GM18517 (cell line): ENCODE measurements around the gene HLA-DOA.
A peak's percentile ranks its signal among the peaks of the same experiment; 100 is the strongest.

Source experiments
- ATAC-seq: cut with Tn5 transposase; IDR thresholded peaks from one replicate; pipeline ENCODE4 v1.9.1; 2021; ENCODE audit warnings: mild to moderate bottlenecking, moderate library complexity; ENCODE audit not compliant: unreplicated experiment

Gene HLA-DOA

DNA sequence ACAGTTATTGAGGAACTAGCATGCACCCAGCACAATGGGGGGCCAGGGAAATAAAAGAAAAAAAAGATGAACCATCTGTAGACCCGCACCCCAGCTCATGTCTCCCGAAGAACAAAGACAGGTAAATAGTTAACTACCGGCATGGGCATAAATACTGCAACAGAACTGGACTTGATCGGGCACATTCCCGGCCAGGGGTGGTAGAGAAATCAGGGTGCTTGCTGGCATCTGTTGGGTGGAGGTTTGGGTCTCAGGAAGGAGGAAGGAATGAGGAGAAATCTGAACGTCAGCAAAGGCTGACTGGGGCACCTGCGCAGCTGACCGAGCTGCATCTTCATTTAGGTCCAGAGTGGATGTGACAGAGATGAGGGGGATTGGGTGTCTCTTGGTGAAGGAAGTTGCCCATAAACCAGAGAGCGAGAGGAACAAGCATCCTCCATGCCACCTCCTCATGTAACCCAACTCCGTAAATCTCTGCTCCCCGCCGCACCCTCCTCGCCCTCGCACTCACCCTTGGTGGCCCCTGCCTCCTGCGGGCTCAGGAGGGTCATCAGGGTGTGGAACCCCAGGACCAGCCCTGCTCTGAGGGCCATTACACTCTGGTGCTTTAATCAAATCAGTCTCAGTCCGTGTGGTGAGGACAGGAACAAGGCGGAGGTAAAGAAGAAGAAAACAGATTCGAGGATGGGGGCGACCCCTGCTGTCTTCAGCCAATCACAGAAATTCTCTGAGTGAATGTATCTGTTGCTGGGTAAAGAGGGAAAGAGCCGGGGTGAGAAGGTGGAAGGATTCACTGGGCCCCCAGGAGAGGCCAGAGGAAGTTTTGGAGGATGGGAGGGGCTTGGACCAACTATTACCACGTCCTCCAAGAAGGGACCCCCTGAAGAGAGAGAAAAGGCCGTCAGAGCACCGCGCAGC is at the start of gene HLA-DOA:
Gene HLA-DOA, minus strand, starts transcription at position 648 of the 918 bp plus-strand sequence.
- peak; percentile 90 for ATAC-seq

DNA sequence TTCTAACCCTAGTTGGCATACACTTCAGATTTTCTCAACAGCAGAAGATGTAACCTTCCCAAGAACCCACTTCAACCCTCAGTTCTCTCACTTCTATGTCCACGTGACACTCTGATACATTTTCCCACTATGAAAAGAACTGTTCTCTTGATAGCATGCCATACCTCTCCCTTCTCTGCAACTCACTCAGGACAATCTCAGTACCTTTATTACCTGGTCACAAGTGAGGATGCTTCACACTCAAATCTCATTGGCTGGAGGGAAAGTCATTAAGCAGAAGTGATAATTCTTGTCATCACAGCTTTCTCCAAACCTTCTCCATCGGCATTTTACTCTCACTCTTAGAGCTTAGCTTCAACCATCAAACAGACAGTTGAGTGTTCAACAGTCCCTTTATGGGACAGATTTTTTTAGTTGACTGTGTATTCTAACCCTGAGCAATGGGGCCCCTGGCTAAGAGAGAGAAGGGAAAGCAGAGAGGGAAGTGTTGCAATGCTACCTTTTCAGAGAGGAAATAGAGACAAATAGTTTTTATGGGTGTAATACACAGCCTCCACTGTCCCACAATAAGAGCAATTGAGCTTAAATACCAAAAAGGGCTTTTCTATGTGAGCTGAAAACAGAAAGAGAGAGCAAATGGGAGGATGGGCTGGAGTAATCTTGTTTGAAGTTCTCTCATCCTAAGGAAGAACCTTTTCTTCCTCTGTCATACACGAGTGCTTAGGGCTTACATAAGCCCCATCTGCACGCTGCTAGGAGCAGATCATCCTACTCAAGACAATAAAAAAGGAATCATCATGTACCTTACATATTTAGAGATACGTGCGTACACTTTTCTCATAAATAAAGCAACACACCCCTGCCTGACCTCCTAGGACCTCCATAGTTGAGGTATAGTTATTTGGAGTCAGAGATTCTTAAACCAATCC is 48.1 kb upstream of the HLA-DOA start:
- ATAC-seq, result no peak

DNA sequence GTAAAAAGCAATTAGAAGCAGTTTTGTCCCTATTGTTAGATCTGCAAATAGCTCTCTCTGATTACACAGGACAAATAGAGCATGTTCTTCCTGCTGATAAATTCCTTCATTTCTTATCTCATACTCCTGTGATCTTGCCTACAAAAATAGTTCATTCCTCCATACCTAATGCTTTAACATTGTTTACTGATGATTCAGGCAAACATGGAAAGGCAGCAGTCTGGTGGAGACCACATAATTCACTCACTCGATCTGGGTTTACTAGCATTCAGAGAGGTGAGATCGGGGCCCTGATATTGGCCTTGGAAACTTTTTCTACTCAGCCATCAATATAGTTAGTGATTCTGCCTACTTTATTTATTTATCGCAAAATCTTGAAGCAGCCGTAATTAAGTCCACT is 43.8 kb upstream of the HLA-DOA start:
- ATAC-seq, result no peak

DNA sequence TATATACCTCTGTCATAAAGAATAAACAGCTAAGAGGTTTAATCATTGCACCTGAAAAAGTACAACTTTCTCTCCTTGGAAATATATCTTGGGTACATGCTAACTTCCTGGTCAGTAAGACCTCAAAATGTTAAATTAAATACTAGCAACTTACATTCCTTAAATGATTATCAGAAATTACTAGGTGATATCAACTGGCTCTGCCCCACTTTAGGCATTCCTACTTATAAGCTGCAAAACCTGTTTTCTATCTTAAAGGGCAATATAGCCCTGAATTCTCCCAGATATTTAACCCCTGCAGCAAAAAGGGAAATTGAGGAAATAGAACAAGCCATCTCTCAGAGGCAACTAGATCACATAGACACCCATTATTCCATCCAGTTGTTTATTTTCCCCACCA is 43.2 kb upstream of the HLA-DOA start:
- ATAC-seq, result no peak

DNA sequence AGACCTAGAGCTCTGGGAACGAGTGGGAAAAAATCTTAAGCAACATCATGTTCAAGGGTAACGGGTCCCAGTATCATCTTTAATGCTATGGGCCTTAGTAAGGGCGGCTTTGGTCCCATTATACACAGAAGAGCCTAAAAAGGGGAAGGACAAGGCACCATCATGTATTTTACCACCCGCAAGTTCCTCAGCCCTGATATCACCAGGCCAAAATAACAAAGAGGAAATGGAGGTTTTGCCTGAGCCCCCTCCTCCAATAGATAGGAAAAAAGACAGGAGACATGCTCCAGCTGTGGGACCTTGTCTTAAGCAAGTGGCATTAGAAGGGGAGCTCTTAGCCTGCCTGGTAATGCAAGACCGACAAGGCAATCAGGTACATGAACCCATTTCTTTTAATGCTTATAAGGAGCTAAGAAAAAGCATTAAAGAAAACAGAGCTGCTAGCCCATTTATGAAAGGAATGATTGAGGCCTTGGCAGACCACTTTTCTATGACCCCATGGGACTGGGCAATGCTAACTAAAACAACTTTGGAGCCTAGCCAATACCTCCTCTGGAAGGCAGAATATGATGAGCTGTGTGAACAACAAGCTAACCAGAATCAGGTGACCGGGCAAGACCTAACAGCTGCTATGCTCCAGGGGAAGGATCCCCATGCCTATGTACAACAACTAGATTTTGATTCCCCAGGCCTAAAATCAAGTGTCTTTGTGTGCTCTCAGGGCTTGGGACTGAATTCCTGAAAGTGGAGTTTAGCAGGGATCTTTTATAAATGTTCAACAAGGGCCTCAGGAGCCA is 40.8 kb upstream of the HLA-DOA start:
- ATAC-seq, result no peak

DNA sequence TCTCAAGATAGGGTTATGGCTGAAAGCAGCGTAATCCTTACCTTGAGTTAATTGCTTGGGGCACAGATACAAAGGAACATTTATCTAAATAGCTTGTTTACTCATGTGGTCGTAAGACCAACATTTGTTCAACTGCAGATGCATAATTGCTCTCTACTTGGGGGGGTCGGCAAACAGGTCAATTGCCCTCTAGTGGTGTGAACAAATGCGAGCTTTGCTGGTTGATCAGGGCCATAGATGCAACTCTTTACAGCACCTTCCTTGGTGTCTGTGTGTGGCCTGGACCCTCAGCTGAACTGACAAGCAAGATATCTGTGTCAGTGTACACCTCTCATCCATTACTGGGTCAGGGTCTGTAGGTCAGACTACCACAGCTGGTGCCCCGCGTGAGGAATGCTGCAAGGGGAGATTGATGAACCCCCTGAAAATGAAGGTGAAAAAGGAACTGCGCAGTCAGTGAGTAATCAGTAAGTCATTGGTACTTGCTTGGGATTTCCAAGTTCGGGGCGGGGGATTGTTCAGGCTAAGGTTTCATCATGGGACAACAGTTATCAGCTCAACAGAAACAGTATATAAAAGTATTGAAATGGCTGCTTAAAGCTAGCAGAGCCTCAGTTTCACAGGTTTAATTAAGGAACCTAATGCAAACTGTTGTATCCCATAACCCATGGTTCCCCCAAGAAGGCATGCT is 40.1 kb upstream of the HLA-DOA start:
- ATAC-seq, result no peak

DNA sequence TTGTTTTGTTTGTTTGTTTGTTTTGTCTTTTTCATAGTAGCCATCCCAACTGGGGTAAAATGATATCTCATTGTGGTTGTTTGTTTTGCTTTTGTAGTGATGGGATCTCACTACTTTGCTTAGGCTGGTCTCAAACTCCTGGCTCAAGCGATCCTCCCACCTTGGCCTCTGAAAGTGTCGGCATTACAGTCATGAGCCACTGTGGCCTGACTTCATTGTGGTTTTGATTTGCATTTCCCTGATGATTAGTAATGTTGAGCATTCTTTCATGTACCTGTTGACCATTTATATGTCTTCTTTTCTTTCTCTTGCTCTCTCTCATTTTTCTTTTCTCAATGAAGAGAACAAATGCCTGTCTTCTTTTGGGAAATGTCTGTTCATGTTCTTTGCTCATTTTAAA is 30.8 kb upstream of the HLA-DOA start:
- no peak for ATAC-seq

DNA sequence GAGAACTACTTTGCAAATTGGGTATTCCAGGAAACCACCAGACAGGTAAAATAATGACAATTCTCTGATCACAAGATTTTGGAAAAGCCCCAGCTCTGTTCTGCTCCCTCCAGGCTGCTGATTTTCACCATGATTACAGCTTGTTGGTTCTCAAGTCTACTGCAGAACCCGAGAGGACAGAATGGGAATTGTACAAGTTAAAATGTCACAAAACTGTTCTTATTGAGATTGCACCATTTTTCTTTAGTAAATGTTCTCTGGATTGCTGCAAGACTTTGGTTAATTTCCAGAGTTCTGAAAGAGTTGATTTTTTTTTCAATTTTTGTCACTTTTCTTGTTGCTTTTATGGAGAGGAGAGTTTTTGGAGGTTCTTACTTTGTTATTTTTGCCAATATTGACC is 27.1 kb upstream of the HLA-DOA start:
- no peak for ATAC-seq

DNA sequence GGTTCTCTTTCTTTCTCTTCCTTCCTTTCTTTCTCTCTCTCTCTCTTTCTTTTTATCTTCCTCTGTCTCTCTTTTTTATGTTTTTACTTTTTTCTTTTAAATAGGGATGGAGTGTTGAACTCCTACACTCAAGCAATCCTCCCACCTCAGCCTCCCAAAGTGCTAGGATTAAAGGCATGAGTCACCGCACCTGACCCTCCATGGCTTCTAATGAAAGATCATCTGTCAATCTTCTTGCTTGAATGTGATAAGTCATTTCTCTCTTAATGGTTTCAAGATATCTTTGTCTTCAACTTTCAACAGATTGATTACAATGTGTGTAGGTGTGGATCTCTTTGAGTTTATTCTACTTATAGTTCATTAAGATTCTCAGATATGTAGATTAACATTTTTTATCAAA is 25.2 kb upstream of the HLA-DOA start:
- no peak for ATAC-seq

DNA sequence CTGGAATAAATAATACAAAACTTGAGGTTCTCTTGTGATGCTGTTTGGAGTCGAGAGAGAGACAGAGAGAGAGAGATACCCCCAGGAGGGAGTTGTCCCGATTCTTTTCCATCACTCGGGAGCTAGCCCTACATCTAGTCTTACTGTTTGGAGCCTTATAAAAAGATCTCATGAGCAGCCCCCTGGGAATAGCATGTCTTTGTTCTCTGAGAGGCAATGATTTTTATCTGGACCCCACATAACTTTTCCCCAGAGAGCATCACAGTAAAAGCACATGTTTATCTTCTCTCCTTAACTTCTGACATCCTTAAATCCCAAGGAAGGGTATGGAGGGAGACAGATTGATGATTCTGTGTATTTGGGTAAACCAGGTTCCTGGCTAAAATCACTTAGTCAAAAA is 20.9 kb upstream of the HLA-DOA start:
- ATAC-seq, result no peak

DNA sequence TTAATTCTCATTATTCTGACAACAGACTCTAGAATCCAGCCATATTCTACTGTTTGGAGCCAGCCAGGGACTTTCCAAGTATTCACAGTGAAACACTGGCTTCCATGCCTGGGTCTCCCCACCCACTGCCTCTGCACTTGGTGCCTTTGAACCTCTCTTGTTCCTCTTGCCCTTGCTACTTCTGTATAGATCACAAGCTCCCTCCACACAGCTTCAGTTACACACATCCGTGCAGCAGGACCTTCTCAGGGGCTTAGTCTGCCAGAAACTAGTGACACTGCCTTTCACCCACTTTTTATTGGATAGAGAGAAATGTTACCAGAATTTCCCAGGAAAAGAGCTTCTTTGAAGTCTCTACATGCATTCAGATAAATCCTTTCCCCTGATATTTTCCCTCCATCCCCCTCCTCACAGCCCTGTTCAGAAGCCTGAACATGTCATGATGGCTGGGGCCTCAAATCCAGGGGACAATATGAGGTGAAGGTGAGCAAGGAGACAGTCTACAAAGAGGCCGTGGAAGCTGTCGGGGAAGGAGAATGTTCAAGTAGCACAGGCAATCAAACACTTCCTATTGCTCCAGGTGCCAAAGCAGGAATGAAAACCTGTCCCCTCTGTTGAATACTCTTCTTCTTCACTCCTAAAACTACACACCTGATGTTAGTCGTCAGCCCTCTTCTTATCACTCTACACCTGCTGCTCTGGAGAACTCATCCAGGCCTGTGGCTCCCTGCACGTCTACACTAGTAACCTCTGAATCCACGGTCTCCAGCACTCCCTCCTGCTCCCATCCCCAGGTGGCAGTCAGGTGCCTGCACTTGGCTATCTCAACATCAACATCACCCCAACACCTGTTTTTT is 20.2 kb upstream of the HLA-DOA start:
- peak; percentile 62 for ATAC-seq

DNA sequence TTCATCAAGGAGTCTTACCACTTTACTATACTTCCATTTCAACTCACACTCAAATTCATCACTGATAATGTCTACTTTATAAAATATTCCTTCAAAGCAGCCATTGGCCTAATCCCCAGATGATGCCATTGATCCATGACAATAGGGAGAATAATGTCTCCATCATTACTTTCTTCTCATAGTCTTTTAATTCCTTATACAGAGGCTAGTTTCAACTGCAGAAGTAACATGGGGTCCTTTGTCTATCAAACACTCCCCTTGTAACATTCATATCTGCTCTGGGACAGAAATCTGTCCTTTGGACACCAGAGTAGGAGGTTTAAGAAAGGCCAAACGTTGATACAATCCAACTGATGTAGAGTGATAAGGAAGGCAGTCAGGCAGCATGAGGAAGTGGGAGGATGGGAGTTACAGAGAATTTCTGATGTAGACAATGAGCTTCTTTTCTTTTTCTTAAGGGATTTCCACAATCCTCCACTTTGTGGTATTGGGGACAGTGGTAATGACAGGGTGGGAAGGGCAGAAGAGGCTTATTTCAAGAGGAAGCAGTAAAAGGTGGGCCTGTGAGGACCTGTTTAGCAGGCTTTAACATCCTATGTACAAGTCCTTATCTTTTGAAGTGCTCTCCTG is 18.9 kb upstream of the HLA-DOA start:
- peak; percentile 14 for ATAC-seq

DNA sequence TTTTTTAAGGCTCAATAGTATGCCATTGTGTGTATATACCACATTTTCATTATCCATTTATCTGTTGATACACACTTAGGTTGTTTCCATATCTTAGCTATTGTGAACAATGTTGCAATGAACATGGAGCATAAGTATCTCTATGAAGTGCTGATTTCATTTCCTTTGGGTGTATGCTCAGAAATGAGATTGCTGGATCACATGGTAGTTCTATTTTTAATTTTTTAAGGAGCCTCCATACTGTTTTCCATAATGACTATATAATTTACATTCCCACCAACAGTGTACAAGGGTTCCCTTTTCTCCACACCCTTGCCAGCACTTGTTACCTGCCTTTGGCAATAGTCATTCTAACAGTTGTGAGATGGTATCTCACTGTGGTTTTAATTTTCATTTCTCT is 15.1 kb upstream of the HLA-DOA start:
- ATAC-seq, result no peak

DNA sequence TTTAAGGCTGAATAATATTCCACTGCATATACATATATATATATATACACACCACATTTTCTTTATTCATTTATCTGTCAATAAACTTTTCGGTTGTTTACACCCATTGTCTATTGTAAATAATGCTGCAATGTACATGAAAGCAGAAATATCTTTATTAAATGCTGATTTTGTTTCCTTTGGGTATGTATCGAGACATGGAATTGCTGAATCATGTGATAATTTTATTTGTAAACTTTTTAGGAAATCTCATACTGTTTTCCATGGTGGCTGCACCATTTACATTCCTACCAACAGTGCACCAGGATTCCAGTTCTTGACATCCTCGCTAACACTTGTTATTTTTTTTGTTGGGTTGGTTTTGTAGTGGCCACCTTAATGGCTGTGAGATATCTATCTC is 14.1 kb upstream of the HLA-DOA start:
- ATAC-seq, result no peak

DNA sequence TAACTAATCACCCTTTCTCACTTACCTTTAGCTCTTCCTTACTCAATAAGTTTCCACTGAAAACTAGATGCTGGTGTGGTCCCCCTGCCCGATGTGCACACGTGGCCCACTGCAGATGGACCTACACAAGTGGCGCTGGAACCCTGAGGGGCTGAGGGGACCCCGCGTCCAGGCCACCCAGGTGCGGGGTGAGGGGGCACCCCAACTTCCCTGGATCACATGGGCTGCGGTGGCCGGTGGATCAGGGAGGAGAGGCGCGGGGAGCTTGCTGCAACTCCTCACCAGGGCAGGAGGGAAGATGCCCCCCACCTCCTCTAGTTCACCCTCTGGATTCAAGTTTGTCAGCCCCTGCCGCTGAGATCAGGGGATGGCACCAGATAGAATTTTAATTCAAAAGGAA is 12.5 kb upstream of the HLA-DOA start:
- no peak for ATAC-seq

DNA sequence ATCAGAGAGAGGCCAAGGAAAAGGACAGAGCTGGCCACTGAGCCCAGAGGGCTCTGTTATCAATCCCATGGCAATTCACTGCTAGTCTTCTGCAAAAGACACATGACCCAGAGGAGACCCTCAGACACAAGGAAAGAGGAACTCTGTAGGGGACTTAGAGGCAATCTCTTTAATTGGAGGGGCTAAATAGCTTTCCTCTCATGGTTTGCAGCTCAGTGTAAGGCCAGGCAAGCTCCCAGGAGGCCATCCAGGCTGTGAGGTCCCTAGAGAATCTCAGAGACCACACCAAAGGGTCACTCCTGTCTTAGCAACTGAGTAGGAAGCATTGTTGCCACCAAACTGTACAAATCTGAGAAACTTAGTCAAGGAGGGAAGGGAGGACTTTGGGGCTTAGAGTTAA is 10.0 kb upstream of the HLA-DOA start:
- ATAC-seq, result peak; percentile 18

DNA sequence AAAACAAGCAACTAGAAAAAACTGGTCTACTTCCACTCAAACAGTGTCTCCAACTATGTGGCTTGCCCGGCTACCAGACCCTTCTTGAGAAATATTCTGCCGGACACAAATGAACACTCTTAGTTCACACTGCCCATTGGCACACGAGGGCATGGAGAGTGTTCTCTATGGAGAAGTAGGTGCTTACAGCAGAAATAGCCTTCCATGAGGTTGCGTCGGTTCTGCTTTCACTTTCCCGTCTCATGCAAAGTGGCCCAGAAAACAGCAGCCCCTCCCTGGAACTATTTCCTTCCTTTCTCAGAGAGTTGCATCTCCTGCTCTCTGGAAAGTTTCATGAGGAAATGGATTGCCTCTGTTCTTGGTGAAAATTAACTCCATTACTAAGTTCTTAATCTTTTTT is 9.5 kb upstream of the HLA-DOA start:
- ATAC-seq, result peak; percentile 66

DNA sequence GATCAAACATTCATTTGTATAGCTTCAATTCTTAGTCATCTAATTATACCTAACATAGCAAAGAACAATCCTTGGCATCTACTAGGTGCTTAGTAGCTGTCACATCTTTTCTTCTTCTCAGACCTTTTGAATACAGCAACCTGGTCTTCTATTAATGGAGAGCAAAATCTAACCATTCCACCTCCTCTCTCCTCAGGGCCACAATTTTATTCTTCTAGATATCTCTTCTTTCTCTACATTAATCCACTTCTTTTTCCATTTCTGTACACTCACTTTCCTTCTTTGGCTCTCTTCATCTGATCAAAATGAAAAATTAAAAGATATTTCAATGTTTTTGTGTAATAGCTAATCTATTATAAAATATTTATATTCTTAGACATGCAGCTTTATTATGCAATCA is 9.0 kb upstream of the HLA-DOA start:
- ATAC-seq, result no peak
